Stomach (tissue), 9 donors: ENCODE results near the gene ATP9A. TPM values are rescaled to one million over a fixed set of nuclear protein-coding genes. Genes with fewer than 3 reads are reported as not detected.
"Not testable (repeated sequence)": the region's sequence is repeated elsewhere in the genome, so short reads cannot be mapped to it uniquely, and the experiment has no call there.

Experiments used
- DNase-seq, 2 donors: peaks; one replicate each; pipeline versions ENCODE4 v3.0.0 to v3.0.0-alpha.2; 2013 to 2019
- H3K27ac ChIP-seq, 5 donors: fragments of 200-600 bp in 4 of 5; sonication (generic) in 4 of 5; one replicate each; pipeline ENCODE4 v1.5.1; 2013 to 2019; ENCODE audit warnings: mild to moderate bottlenecking in 1 of 5, moderate library complexity in 1 of 5
- H3K27me3 ChIP-seq, 3 donors: fragments of 200-600 bp; sonication (generic); one replicate each; pipeline ENCODE4 v1.5.1; 2017 to 2019; ENCODE audit warnings: mixed run types in 1 of 3
- H3K36me3 ChIP-seq, 4 donors: fragments of 200-600 bp; sonication (generic); 1 replicate in 3 of 4; 2 replicates in 1 of 4; pipeline ENCODE4 v1.5.1; 2016 to 2019
- H3K4me1 ChIP-seq, 4 donors: fragments of 200-600 bp; sonication (generic); one replicate each; pipeline ENCODE4 v1.5.1; 2016 to 2019
- H3K4me3 ChIP-seq, 4 donors: fragments of 200-600 bp; sonication (generic) in 3 of 4; one replicate each; pipeline ENCODE4 v1.5.1; 2016 to 2019; ENCODE audit warnings: mild to moderate bottlenecking in 1 of 4
- H3K9me3 ChIP-seq, 4 donors: fragments of 200-600 bp; sonication (generic); one replicate each; pipeline ENCODE4 v1.5.1; 2016 to 2019
- CTCF ChIP-seq, 7 experiments: fragments of 450-650 bp in 4 of 7; fragments of 200-600 bp in 3 of 7; sonication (generic) in 3 of 7; IDR thresholded peaks; one replicate each; pipeline ENCODE4 v1.5.1; 2016 to 2019; ENCODE audit warnings: antibody characterized with exemption in 7 of 7, control low read depth in 2 of 7, mild to moderate bottlenecking in 1 of 7
- EP300 ChIP-seq: sonication (generic); formaldehyde crosslinking; IDR thresholded peaks from one replicate; pipeline ENCODE4 v1.6.1; 2017; ENCODE audit warnings: antibody characterized with exemption
- POLR2A ChIP-seq, 4 donors: fragments of 450-650 bp; IDR thresholded peaks; one replicate each; pipeline ENCODE4 v1.6.1; 2016; ENCODE audit warnings: antibody characterized with exemption in 4 of 4, control low read depth in 2 of 4, mild to moderate bottlenecking in 1 of 4, moderate library complexity in 1 of 4
- POLR2AphosphoS5 ChIP-seq, 3 donors: sonication (generic); formaldehyde crosslinking; IDR thresholded peaks; one replicate each; pipeline ENCODE4 v1.6.1; 2016; ENCODE audit warnings: antibody characterized with exemption in 3 of 3
- WGBS, 5 donors: extraction: QIAGEN DNeasy Blood & Tissue Kit in 3 of 5; methylation state at CpG; one replicate each; pipeline versions ENCODE4 v1.1.5 to v1.1.7; 2013 to 2018; 5-methylcytosine and 5-hydroxymethylcytosine counted together
- intact Hi-C: fragments of 100-400 bp; cut with DNase I; formaldehyde crosslinking; loops from one replicate; pipeline ENCODE4 v1.15.1; 2023; ENCODE audit warnings: low total_unique reads
- polyA plus RNA-seq, 3 donors: library from polyadenylated mRNA; stranded (reverse); fragments of 200-250 nt; gene quantifications; one replicate each; pipeline ENCODE4 v1.2.3, GENCODE V29; 2013
- total RNA-seq, 5 donors: library from RNA; depleted of rRNA; stranded (reverse); fragments of >200 nt; gene quantifications; one replicate each; pipeline versions ENCODE4 v1.1.0 to v1.2.3, GENCODE V29; 2014 to 2016
- donor health status: healthy with polysubstance abuse.
- donor health status: Bipolar disorder and iron deficiency.
- donor health status: healthy.

The ATP9A gene
- total and polyA plus RNA-seq, 8 donors = 3.2 to 58.9 (median 12.7) TPM

- no peaks in the 10 kb centered on the region for H3K27me3 ChIP-seq
- no peak overlapping the region for H3K4me3 ChIP-seq
- H3K4me1 ChIP-seq = no peaks in the 10 kb centered on the region
- H3K9me3 ChIP-seq = no peaks in the 10 kb centered on the region
- DNase-seq = no peak
- peaks cover 0 to 39% (median 15%) of the 10 kb centered on the region in 4 donors for H3K36me3 ChIP-seq
- intact Hi-C loops = no loop called here
- 66 to 78% (median 75%) methylated on average over 13 of the region's 13 CpGs for WGBS, 5 donors
- peak overlapping the region in 1 of 5 donors; percentile 11 for H3K27ac ChIP-seq
- no peak for TF ChIP-seq EP300
- TF ChIP-seq POLR2AphosphoS5 (IDR thresholded peaks at IDR 0.05) = no peak
- no peak for TF ChIP-seq POLR2A (IDR thresholded peaks at IDR 0.05)
- no peak for TF ChIP-seq CTCF (IDR thresholded peaks at IDR 0.05)
These were observed 42.5 kb downstream of the ATP9A start for GRCh38 chr20:51725584-51726176.

GRCh38 chr20:51723026-51723425 lies 45.2 kb downstream of the ATP9A start:
- WGBS, 5 donors = 92 to 95% (median 94%) methylated on average over 2 of the region's 2 CpGs
- peaks cover 0 to 28% (median 13%) of the 10 kb centered on the region in 4 donors for H3K36me3 ChIP-seq
- H3K4me3 ChIP-seq, intact Hi-C loops, H3K27ac ChIP-seq, H3K27me3 ChIP-seq, DNase-seq, H3K9me3 ChIP-seq, H3K4me1 ChIP-seq: not testable (repeated sequence)

- H3K27ac ChIP-seq = not testable (repeated sequence)
These were observed 45.9 kb downstream of the ATP9A start for GRCh38 chr20:51722246-51722645.

GRCh38 chr20:51720854-51721253 lies 47.3 kb downstream of the ATP9A start:
- no peaks in the 10 kb centered on the region for H3K27me3 ChIP-seq
- TF ChIP-seq POLR2A (IDR thresholded peaks at IDR 0.05) = no peak
- TF ChIP-seq CTCF (IDR thresholded peaks at IDR 0.05) = no peak
- TF ChIP-seq EP300 = no peak
- no peak for TF ChIP-seq POLR2AphosphoS5 (IDR thresholded peaks at IDR 0.05)
- H3K9me3 ChIP-seq = no peaks in the 10 kb centered on the region
- peaks cover 0 to 25% (median 11%) of the 10 kb centered on the region in 4 donors for H3K36me3 ChIP-seq
- no peak overlapping the region for H3K4me3 ChIP-seq
- WGBS, 5 donors = 44 to 67% (median 55%) methylated on average over 8 of the region's 8 CpGs
- H3K4me1 ChIP-seq = peaks cover 0 to 3% (median under 1%) of the 10 kb centered on the region in 4 donors
- intact Hi-C loops = no loop called here
- no peak overlapping the region for H3K27ac ChIP-seq
- DNase-seq = no peak

More at GRCh38 chr20:51722246-51722645, 45.9 kb downstream of the ATP9A start:
- H3K27me3 ChIP-seq, H3K4me3 ChIP-seq, H3K4me1 ChIP-seq, H3K9me3 ChIP-seq, DNase-seq, intact Hi-C loops: not testable (repeated sequence)
- H3K36me3 ChIP-seq = peaks cover 0 to 28% (median 13%) of the 10 kb centered on the region in 4 donors
- WGBS, 5 donors = 80 to 93% (median 83%) methylated on average over 4 of the region's 4 CpGs

- WGBS, 5 donors = 81 to 90% (median 83%) methylated on average over 9 of the region's 9 CpGs
- H3K27me3 ChIP-seq = no peaks in the 10 kb centered on the region
- DNase-seq = no peak
- H3K4me3 ChIP-seq = no peak overlapping the region
- peaks cover 4 to 8% (median 5%) of the 10 kb centered on the region in 4 donors for H3K4me1 ChIP-seq
- intact Hi-C loops = no loop called here
- no peaks in the 10 kb centered on the region for H3K9me3 ChIP-seq
- TF ChIP-seq POLR2A (IDR thresholded peaks at IDR 0.05) (no peak), CTCF (IDR thresholded peaks at IDR 0.05) (no peak), POLR2AphosphoS5 (IDR thresholded peaks at IDR 0.05) (no peak), EP300 (no peak)
- H3K27ac ChIP-seq = no peak overlapping the region
- H3K36me3 ChIP-seq = peaks cover 0 to 25% (median 10%) of the 10 kb centered on the region in 4 donors
These were observed 47.8 kb downstream of the ATP9A start for GRCh38 chr20:51720384-51720783.
